Progenitor cell of endocrine pancreas (in vitro differentiated cells): ENCODE measurements around the gene CCDC106. TPM values are rescaled to one million over a fixed set of nuclear protein-coding genes. Genes with fewer than 3 reads are reported as not detected.

Source experiments
- DNase-seq: peaks from one replicate; pipeline ENCODE4 v3.0.0; 2021; ENCODE audit warnings: low spot score; ENCODE audit not compliant: unreplicated experiment
- H3K27ac Mint-ChIP-seq: 2 replicates; pipeline ENCODE4 v1.8.0; 2021; ENCODE audit warnings: mild to moderate bottlenecking, moderate library complexity, mixed read lengths
- H3K27me3 Mint-ChIP-seq: 2 replicates; pipeline ENCODE4 v1.8.0; 2021; ENCODE audit warnings: mixed read lengths
- H3K36me3 Mint-ChIP-seq: 2 replicates; pipeline ENCODE4 v1.8.0; 2022; ENCODE audit warnings: mixed read lengths; ENCODE audit not compliant: insufficient read depth
- H3K4me1 Mint-ChIP-seq: 2 replicates; pipeline ENCODE4 v1.8.0; 2021; ENCODE audit warnings: low read depth, mixed read lengths
- H3K4me3 Mint-ChIP-seq: 2 replicates; pipeline ENCODE4 v1.8.0; 2021; ENCODE audit warnings: low read depth, mild to moderate bottlenecking, moderate library complexity, mixed read lengths
- H3K9me3 Mint-ChIP-seq: 2 replicates; pipeline ENCODE4 v1.8.0; 2021; ENCODE audit warnings: low read depth, mixed read lengths
- total RNA-seq: library from RNA; stranded (reverse); gene quantifications from 2 replicates; pipeline ENCODE4 v1.2.1, GENCODE V29; 2021
- TF ChIP-seq, protein P1 (sequence below): fragments of 200-600 bp; sonication (generic); IDR thresholded peaks from one replicate; pipeline ENCODE4 v1.5.0; 2021; ENCODE audit warnings: antibody characterized with exemption, mild to moderate bottlenecking; ENCODE audit not compliant: unreplicated experiment

The CCDC106 gene
- total RNA-seq, 1 donor from 2014 or later, result 23.9 TPM

DNA sequence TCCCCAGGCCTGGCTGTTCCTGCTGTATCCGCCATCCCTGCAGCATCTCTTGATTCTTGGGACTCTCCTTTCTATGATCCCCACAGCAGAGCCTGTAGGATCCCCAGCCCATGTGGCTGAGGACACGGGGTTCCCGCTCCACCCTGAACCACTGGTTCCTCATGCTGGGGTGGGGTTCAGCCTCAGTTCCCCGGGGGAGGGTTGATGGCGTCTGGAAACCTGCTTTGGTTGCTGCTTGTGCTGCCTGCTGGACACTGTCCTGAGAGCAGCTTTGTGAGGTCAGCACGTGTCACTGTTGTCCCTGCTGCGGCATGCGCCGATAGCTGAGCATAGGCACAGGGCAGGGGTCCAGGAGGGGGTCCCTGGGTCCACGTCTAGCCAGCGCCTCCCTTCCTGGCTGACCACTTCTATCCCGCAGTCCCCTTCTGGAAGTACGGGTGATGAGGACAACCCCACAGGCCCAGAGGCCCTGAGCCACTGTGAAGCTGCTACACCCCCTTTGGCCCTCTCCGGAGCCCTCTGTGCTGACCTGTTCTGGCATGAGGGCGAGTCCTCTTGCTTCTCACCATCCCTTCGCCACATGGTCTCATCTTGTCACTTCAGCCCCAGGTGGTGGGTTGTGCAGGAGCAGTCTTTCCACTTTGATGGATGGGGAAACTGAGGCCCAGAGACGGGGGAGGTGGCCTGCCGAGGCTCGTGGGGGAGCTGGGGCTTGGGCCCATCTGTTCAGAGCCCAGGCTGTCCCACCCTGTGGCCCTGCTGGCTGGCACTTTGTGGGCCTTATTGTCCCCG lies 32.5 kb downstream of the CCDC106 start:
- no peaks in the 10 kb centered on the region for H3K9me3 Mint-ChIP-seq
- H3K36me3 Mint-ChIP-seq, result peaks cover 8% of the 10 kb centered on the region
- TF ChIP-seq, protein P1, sequence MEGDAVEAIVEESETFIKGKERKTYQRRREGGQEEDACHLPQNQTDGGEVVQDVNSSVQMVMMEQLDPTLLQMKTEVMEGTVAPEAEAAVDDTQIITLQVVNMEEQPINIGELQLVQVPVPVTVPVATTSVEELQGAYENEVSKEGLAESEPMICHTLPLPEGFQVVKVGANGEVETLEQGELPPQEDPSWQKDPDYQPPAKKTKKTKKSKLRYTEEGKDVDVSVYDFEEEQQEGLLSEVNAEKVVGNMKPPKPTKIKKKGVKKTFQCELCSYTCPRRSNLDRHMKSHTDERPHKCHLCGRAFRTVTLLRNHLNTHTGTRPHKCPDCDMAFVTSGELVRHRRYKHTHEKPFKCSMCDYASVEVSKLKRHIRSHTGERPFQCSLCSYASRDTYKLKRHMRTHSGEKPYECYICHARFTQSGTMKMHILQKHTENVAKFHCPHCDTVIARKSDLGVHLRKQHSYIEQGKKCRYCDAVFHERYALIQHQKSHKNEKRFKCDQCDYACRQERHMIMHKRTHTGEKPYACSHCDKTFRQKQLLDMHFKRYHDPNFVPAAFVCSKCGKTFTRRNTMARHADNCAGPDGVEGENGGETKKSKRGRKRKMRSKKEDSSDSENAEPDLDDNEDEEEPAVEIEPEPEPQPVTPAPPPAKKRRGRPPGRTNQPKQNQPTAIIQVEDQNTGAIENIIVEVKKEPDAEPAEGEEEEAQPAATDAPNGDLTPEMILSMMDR, result no peak
- H3K27ac Mint-ChIP-seq, result no peak overlapping the region
- H3K4me3 Mint-ChIP-seq, result no peak overlapping the region
- peaks cover 23% of the 10 kb centered on the region for H3K4me1 Mint-ChIP-seq
- DNase-seq, result no peak
- no peaks in the 10 kb centered on the region for H3K27me3 Mint-ChIP-seq

- Mint-ChIP-seq H3K4me3 (no peak overlapping the region), H3K9me3 (no peaks in the 10 kb centered on the region)
These were observed 33.4 kb downstream of the CCDC106 start for GRCh38 chr19:55681131-55682092.

DNA sequence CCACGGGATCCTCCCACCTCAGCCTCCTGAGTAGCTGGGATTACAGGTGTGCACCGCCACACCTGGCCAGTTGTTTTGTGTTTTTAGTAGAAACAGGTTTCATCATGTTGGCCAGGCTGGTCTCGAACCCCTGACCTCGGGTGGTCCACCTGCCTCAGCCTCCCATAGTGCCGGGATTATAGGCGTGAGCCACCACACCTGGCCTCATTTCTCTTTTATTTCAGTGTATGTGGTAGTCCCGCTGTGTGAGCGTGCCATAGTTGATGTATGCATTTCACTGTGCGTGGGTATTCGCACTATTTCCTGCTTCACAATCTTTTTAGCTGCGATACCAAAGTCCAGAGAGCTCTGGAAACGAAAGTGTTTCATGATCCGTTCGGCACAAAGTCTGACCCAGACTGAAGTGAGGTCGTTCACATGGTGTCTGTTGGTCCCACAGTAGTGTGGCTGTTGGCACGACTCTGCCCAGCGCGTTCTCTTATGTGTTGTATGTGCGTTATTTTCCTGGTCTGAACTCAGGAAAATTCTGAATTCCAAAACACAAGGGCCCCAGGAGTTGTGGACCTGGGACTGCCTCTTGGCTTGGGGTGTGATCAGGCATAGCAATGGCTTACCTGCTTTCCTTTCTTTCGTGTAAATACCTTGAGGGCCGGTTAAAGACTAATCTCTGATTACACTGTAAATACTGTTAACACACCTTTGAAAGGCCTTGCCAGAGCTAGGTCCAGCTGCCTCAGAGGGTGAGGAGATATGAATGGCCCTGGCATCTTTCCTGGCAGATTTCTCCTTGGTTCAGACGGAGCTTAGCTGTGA lies 35.6 kb downstream of the CCDC106 start:
- Mint-ChIP-seq H3K4me1 (peaks cover 6% of the 10 kb centered on the region), H3K9me3 (no peaks in the 10 kb centered on the region), H3K27ac (peak overlapping the region; percentile 83), H3K27me3 (no peaks in the 10 kb centered on the region), H3K36me3 (peaks cover 8% of the 10 kb centered on the region), H3K4me3 (peak overlapping the region; percentile 2)
- no peak for DNase-seq
- TF ChIP-seq, protein P1, result no peak

More at GRCh38 chr19:55681131-55682092, 33.4 kb downstream of the CCDC106 start:
- TF ChIP-seq, protein P1, result no peak
- Mint-ChIP-seq H3K36me3 (peaks cover 8% of the 10 kb centered on the region), H3K27ac (no peak overlapping the region), H3K4me1 (peaks cover 16% of the 10 kb centered on the region), H3K27me3 (no peaks in the 10 kb centered on the region)
- no peak for DNase-seq

DNA sequence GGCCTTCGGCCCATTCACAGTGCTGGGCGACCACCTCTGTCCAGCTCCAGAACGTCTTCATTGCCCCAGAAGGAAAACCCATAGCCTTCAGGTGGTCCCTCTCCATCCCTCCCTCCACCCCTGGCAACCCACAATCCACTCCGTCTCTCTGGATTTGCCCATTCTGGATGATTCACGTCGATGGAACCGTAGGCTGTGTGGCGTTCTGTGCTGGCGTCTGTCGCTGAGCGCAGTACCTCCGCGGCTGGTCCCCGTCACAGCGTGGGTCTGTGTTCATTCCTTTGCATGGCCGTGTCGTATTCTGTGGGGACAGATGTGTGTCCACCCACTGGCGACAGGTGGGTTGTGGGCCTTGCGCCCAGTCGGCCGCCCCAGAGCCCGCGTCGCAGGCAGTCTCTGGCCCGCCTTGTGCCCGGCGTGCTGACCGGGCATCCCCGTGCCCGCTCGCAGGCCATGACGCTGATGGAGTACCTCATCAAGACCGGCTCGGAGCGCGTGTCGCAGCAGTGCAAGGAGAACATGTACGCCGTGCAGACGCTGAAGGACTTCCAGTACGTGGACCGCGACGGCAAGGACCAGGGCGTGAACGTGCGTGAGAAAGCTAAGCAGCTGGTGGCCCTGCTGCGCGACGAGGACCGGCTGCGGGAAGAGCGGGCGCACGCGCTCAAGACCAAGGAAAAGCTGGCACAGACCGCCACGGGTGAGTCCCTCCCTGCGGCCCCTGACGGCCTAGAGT lies 37.1 kb downstream of the CCDC106 start:
- Mint-ChIP-seq H3K27ac (peak overlapping the region; percentile 24), H3K36me3 (peaks cover 6% of the 10 kb centered on the region)

More for the DNA sequence above, 37.1 kb downstream of the CCDC106 start:
- Mint-ChIP-seq H3K9me3 (no peaks in the 10 kb centered on the region), H3K4me1 (peaks cover 6% of the 10 kb centered on the region), H3K27me3 (no peaks in the 10 kb centered on the region), H3K4me3 (no peak overlapping the region)
- DNase-seq, result no peak
- TF ChIP-seq, protein P1, result no peak
